ENCODE results near the gene MYO1G. TPM values are rescaled to one million over a fixed set of nuclear protein-coding genes. Genes with fewer than 3 reads are reported as not detected.

Gene MYO1G
- total RNA-seq (2014; rRNA removed; shearing (Covaris generic)) = 23.6 and 27.4 TPM in 2 replicates
- 74.7 and 87.3 TPM in 2 replicates for total RNA-seq (2022)
- Bru-seq, nascent RNA = percentile 62 among the genes with signal in this experiment
- percentile 75 among the genes with signal in this experiment for BruChase-seq, experiment 1, labeled RNA remaining after a 6-hour chase
- percentile 63 among the genes with signal in this experiment for BruChase-seq, experiment 2, labeled RNA remaining after a 2-hour chase
- long read RNA-seq, full-length matches to known transcripts = 44 of 75 reads
- long read RNA-seq, partial matches to known transcripts = 14 of 75 reads
- long read RNA-seq, other reads (novel, unspliced or antisense) = 17 of 75 reads

DNA sequence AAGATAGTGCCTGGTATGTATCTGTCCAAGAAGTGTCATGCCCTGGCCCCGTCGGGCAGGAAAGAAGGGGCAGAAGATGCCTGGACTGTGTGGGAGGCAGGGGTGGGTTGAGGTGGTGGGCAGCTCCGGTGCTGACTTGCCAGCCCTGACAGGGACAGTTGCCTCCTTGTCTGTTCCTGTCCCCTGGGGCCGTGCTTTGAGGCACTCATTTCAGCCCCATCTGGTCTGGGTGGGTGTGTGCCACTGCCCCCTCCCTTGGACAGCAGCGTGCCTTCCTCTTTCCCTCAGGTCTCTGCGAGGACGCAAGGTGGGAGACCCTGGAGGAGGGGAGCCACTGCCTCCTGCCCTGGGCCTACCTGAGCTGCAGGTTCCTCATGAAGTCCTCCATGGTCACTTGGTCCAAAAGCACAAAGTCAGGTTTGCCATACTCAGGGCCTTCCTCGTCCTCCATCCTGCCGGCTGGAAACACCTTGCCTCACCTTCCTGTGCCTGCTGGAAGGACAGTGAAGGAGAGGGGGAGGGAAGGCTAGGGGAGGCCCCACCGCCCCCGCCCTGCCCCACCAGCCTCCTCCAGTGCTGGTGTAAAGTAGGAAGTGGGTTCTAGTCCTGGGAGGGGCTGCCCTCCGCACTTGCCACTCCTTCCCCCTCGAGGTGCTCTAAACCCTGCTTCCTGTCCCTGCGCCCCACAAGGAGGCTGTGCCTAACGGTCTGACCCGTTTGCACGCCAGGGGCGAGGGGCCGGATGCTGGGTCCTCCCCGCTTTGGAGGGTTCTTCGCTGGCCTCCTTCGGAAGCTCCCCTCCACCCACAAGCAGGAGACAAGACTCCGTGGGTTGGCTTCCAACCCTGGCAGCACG lies at the start of gene MYO1G:
MYO1G (minus strand) TSS at position 505 of the 856 bp plus-strand sequence; CDS start at position 451, 54 bp downstream.
- Histone ChIP-seq H3K4me3 (ENCODE audit: low read depth, low read length, poor library complexity, severe bottlenecking) (peak within 1 kb of the TSS; percentile 67), H3K4me1 (ENCODE audit: insufficient read depth, low read length, poor library complexity, severe bottlenecking) (peaks cover 78% of the 10 kb centered on the region), H2AFZ (ENCODE audit: low read length) (peak within 1 kb of the TSS; percentile 5; the same call in 1 of the 2 replicates), H3K27ac (ENCODE audit: low read depth, low read length, poor library complexity, severe bottlenecking) (peak within 1 kb of the TSS; percentile 84), H3K4me2 (ENCODE audit: low read length) (peak within 1 kb of the TSS; percentile 94), H3K9me2 (ENCODE audit: insufficient read depth, low read length) (no peaks in the 10 kb centered on the region), H3K9me3 (ENCODE audit: low read length) (no peaks in the 10 kb centered on the region), H3K79me2 (ENCODE audit: insufficient read depth, low read depth, low read length) (peaks cover 26% of the 10 kb centered on the region; the same call in 1 of the 2 replicates), H4K20me1 (ENCODE audit: insufficient read depth, low read length) (peaks cover 6% of the 10 kb centered on the region; the same call in 1 of the 2 replicates), H3K36me3 (ENCODE audit: insufficient read depth, low read length) (peaks cover 71% of the 10 kb centered on the region)
- ChIA-PET POLR2A (interaction anchor here (0.6 to 15.1 kb wide), 7 partner anchors 14 to 388 kb away, joined by 3 to 206 read pairs (median 3); partner anchors contain the start of gene CCM2), CTCF (ENCODE audit: unreplicated experiment) (interaction anchor here (0.6 to 1.0 kb wide), 2 partner anchors 9 to 49 kb away, joined by 3 read pairs; no protein-coding TSS in a partner anchor)
- TF ChIP-seq, protein P1, sequence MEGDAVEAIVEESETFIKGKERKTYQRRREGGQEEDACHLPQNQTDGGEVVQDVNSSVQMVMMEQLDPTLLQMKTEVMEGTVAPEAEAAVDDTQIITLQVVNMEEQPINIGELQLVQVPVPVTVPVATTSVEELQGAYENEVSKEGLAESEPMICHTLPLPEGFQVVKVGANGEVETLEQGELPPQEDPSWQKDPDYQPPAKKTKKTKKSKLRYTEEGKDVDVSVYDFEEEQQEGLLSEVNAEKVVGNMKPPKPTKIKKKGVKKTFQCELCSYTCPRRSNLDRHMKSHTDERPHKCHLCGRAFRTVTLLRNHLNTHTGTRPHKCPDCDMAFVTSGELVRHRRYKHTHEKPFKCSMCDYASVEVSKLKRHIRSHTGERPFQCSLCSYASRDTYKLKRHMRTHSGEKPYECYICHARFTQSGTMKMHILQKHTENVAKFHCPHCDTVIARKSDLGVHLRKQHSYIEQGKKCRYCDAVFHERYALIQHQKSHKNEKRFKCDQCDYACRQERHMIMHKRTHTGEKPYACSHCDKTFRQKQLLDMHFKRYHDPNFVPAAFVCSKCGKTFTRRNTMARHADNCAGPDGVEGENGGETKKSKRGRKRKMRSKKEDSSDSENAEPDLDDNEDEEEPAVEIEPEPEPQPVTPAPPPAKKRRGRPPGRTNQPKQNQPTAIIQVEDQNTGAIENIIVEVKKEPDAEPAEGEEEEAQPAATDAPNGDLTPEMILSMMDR (conservative IDR thresholded peaks at IDR 0.05; ENCODE audit: low read length) = no peak
- no peak for TF ChIP-seq EZH2phosphoT487 (IDR thresholded peaks at IDR 0.05; ENCODE audit: borderline replicate concordance, low read depth, low read length)
- DNase-seq (ENCODE audit: low spot score) = peak; percentile 89
- intact Hi-C loops (cut with micrococcal nuclease; ENCODE audit: unreplicated experiment) = loop anchor here (1.0 to 10.0 kb wide), 5 partner anchors 23 to 786 kb away; partner anchors contain the start of genes H2AZ2 and TBRG4
- BruUV-seq (replicated peaks) = no TSS peak

DNA sequence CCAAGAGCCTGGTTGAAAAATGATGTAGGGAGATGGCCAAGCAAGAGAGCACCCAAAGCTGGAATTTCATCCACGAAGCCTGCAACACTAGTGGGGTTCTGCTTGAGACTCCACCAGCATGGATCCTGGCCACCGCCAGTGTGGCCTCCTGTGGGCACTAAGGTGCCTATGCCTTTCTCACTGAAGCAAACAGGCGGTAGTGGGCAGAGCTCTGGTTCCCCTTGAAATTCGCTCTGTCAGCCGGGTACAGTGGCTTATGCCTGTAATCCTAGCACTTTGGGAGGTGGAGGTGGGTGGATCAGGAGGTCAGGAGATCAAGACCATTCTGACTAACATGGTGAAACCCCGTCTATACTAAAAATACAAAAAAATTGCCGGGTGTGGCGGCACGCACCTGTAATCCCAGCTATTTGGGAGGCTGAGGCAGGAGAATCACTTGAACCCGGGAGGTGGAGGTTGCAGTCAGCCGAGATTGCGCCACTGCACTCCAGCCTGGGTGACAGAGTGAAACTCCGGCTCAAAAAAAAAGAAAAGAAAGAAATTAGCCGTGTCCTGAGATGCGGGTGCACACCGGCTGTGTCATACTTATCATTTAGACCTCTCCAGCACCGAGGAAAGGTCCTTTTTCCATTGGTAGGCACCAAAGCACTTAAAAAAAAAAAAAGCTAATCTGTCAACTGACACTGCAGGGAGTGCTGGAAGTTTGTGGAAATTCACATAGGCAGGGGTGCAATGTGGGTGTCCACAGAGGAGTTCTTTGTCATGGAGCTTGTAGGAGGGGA lies 49.5 kb upstream of the MYO1G start:
- H3K9me3 ChIP-seq (ENCODE audit: low read length) = no peaks in the 10 kb centered on the region; the same call in 1 of the 2 replicates
- peak overlapping the region; percentile 94 for H3K4me2 ChIP-seq (ENCODE audit: low read length)
- ChIA-PET CTCF (ENCODE audit: unreplicated experiment) (interaction anchor here (0.7 to 1.4 kb wide), 6 partner anchors 13 to 88 kb away, joined by 3 to 5 read pairs (median 3); no protein-coding TSS in a partner anchor), POLR2A (interaction anchor here (0.6 to 3.8 kb wide), 14 partner anchors 8 to 98 kb away, joined by 3 to 29 read pairs (median 5); partner anchors contain the start of gene CCM2)
- no peak overlapping the region for H2AFZ ChIP-seq (ENCODE audit: low read length)
- intact Hi-C loops (cut with micrococcal nuclease; ENCODE audit: unreplicated experiment) = no loop called here
- H4K20me1 ChIP-seq (ENCODE audit: insufficient read depth, low read length) = peaks cover 15% of the 10 kb centered on the region
- no peaks in the 10 kb centered on the region for H3K9me2 ChIP-seq (ENCODE audit: insufficient read depth, low read length)
- peak overlapping the region; percentile 94 for H3K27ac ChIP-seq (ENCODE audit: low read depth, low read length, poor library complexity, severe bottlenecking)
- peaks cover 75% of the 10 kb centered on the region for H3K36me3 ChIP-seq (ENCODE audit: insufficient read depth, low read length)
- H3K79me2 ChIP-seq (ENCODE audit: insufficient read depth, low read depth, low read length) = peaks cover 100% of the 10 kb centered on the region
- no peak for DNase-seq (ENCODE audit: low spot score)
- H3K4me3 ChIP-seq (ENCODE audit: low read depth, low read length, poor library complexity, severe bottlenecking) = peak overlapping the region; percentile 57
- no peak for TF ChIP-seq EZH2phosphoT487 (IDR thresholded peaks at IDR 0.05; ENCODE audit: borderline replicate concordance, low read depth, low read length)
- TF ChIP-seq, protein P1 (conservative IDR thresholded peaks at IDR 0.05; ENCODE audit: low read length) = no peak
- BruUV-seq (replicated peaks) = no TSS peak
- peaks cover 54% of the 10 kb centered on the region for H3K4me1 ChIP-seq (ENCODE audit: insufficient read depth, low read length, poor library complexity, severe bottlenecking)

Data from OCI-LY7 (cell line).